ENCODE data around the gene SLC12A3. TPM values are rescaled to one million over a fixed set of nuclear protein-coding genes. Genes with fewer than 3 reads are reported as not detected.
A peak's percentile ranks its signal among the peaks of the same experiment; 100 is the strongest.

SLC12A3 gene
- total RNA-seq, 4 donors from 2014 or later: not detected

DNA sequence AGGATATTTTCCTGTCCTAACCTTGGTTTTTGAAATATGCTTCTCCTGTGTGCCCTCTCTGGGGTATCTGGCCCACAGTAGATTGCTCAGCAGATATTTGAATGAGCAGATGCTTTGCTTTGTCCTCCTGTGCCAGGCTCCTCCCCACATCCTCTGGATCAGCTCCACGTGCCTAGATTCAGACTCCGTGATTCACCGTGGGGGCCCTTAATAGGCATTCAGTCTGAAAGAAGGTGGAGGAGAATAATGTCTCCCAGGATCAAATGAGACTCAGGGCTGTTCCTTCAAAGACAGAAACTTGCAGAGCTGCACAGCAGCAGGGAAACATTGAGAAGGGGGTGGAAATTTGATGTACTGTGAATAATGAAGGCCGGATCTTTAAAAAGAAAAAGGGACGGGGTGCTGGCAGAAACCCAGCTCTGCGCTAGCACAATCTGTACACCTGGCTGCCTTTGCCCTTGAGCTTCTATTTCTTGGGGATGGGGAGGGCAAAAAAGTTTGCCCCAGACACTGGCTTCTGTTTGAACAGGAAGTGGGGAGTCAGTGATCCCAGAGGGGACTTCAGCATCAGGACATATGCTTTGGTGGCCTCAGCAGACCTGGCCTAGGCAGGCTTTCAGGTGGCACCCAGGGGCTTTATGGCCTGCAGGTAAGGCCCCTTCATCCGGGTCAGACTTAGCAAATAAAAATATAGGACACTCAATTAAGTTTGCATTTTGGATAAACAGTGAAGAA, 15.9 kb upstream of the SLC12A3 start:
- WGBS: 53% methylated on average over 7 of the region's 7 CpGs
- intact Hi-C loops (cut with DNase I): no loop called here
- H3K4me3 ChIP-seq: no peak overlapping the region

DNA sequence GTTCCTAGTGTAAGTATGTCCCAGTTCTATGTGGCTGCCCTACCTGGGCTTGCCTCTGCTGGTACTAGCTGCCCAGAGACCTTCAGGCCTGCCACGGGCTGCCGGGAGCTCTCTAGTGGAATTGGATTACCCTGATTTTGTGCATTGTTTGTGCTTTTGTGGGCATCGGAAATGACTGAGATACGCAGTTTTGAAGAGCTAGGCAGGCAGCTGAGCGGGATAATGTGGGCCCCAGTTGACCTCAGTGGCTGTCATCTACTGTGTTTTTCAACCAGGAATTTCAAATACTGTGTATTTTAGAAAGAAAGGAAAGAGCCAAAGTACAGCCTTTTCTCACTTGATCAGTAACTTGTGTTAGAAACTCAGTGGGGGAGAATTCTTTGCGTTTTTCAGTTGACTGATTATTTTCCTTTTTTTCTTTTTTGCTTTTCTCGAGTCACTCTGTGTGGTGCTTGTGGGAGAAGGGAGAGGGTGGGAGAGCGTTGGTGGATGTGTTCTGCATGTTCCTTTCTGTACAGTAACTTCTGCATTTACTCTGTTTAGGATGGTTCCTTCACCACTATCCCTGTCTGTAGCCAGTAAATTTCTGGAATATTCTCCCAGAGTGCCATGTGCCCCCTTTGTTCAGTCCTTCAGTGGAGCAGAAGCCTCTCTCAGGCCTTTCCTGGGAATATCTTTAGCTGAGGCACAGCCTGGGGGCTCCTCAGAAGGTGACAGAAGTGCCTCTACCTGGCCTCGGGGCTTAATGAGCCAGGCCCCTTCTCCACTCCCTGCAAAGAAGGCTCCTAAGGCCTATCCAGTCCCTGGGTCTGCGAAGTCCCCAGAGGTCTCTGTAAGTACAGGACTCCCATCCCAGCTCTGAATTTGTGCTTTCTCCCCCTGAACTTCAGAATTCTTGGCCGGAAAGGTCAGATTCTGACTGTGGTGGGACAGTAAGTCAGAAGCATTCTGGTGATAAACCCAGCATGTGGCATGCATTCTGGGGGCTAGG, 15.0 kb upstream of the SLC12A3 start:
- peaks cover 0 to 19% (median 15%) of the 10 kb centered on the region in 4 donors for H3K4me1 ChIP-seq
- no peaks in the 10 kb centered on the region for H3K27me3 ChIP-seq
- WGBS: 90% methylated on average over 11 of the region's 11 CpGs
- no peaks in the 10 kb centered on the region for H3K9me3 ChIP-seq
- peaks cover 0 to 9% (median 5%) of the 10 kb centered on the region in 4 donors for H3K36me3 ChIP-seq
- DNase-seq (ENCODE audit: extremely low spot score): no peak
- no peak overlapping the region for H3K4me3 ChIP-seq
- intact Hi-C loops (cut with DNase I): no loop called here
- H3K27ac ChIP-seq (replicated peaks in 1 of 4): no peak overlapping the region
- no peak for TF ChIP-seq POLR2AphosphoS5 (IDR thresholded peaks at IDR 0.05)
- TF ChIP-seq EP300 (IDR thresholded peaks at IDR 0.05): no peak
- TF ChIP-seq POLR2A (IDR thresholded peaks at IDR 0.05; ENCODE audit: low read depth): no peak
- TF ChIP-seq, protein P1, sequence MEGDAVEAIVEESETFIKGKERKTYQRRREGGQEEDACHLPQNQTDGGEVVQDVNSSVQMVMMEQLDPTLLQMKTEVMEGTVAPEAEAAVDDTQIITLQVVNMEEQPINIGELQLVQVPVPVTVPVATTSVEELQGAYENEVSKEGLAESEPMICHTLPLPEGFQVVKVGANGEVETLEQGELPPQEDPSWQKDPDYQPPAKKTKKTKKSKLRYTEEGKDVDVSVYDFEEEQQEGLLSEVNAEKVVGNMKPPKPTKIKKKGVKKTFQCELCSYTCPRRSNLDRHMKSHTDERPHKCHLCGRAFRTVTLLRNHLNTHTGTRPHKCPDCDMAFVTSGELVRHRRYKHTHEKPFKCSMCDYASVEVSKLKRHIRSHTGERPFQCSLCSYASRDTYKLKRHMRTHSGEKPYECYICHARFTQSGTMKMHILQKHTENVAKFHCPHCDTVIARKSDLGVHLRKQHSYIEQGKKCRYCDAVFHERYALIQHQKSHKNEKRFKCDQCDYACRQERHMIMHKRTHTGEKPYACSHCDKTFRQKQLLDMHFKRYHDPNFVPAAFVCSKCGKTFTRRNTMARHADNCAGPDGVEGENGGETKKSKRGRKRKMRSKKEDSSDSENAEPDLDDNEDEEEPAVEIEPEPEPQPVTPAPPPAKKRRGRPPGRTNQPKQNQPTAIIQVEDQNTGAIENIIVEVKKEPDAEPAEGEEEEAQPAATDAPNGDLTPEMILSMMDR (IDR thresholded peaks at IDR 0.05): no peak

More for the DNA sequence above, 15.9 kb upstream of the SLC12A3 start:
- TF ChIP-seq EP300 (IDR thresholded peaks at IDR 0.05) (no peak), POLR2A (IDR thresholded peaks at IDR 0.05; ENCODE audit: low read depth) (no peak)
- TF ChIP-seq, protein P1 (IDR thresholded peaks at IDR 0.05): no peak
- no peaks in the 10 kb centered on the region for H3K27me3 ChIP-seq
- peaks cover 0 to 19% (median 15%) of the 10 kb centered on the region in 4 donors for H3K4me1 ChIP-seq
- H3K36me3 ChIP-seq: peaks cover 4 to 17% (median 10%) of the 10 kb centered on the region in 4 donors
- H3K27ac ChIP-seq (replicated peaks in 1 of 4): no peak overlapping the region
- H3K9me3 ChIP-seq: no peaks in the 10 kb centered on the region
- DNase-seq (ENCODE audit: extremely low spot score): no peak

DNA sequence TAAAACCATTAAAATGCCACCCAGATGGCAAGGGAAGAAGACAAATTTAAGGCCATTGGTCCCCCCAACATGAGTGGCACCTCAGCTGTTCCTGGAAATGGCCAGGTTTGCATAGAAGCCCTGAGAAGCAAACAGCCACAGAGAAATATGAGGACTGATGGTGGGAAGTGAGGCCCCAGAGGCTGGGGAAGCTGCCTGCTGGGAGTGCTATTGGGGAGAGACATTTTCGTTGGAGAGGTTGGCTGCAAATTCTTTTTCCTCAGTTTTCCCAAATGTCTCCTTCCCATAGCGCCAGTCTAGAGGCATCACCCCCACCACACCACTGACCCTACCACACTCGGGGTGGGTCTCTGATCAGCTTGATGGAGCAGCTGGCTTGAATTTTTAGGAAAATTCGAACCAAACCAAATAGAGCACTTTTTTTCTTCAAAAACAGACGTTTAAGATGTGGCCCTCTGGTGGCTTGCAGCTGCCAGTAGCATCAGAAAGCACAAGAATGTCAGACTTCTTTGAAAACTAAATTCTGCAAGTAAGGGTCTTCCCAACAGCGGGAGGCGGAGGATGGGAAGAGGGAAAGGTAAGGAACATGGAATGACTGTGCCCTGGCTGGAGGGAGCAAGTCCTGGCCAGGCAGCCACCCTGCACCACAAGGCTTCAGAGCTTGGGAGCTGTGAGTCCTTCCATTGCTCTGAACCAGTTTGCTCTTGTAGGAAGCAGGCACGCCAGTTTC, 13.2 kb upstream of the SLC12A3 start:
- 67% methylated on average over 8 of the region's 8 CpGs for WGBS
- intact Hi-C loops (cut with DNase I): no loop called here
- Histone ChIP-seq H3K36me3 (no peaks in the 10 kb centered on the region), H3K9me3 (no peaks in the 10 kb centered on the region), H3K27me3 (no peaks in the 10 kb centered on the region), H3K4me1 (peaks cover 0 to 19% (median 15%) of the 10 kb centered on the region in 4 donors), H3K27ac (replicated peaks in 1 of 4) (no peak overlapping the region), H3K4me3 (no peak overlapping the region)
- TF ChIP-seq EP300 (IDR thresholded peaks at IDR 0.05) (no peak), POLR2A (IDR thresholded peaks at IDR 0.05; ENCODE audit: low read depth) (no peak), POLR2AphosphoS5 (IDR thresholded peaks at IDR 0.05) (no peak)
- TF ChIP-seq, protein P1 (IDR thresholded peaks at IDR 0.05): peak in 1 of 3 experiments; percentile 11
- no peak for DNase-seq (ENCODE audit: extremely low spot score)

DNA sequence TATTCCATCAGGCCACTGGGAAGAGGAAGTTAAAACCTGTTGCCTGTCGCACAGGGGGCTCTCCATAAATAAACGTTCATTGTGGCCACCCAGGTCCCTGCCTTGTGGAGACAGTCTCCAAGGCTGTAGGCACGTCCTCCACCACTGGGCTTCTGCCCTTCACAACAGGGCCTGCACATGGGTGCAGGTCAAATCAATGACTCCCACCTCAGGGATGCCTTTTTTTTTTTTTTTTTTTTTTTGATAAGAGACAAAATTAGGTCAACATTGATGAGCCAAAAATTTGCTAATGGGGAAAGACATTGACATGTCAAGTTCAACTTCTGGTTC, 12.6 kb upstream of the SLC12A3 start:
- Histone ChIP-seq H3K4me1 (peaks cover 0 to 19% (median 15%) of the 10 kb centered on the region in 4 donors), H3K27me3 (no peaks in the 10 kb centered on the region), H3K27ac (replicated peaks in 1 of 4) (no peak overlapping the region), H3K9me3 (no peaks in the 10 kb centered on the region), H3K4me3 (no peak overlapping the region), H3K36me3 (no peaks in the 10 kb centered on the region)
- TF ChIP-seq, protein P1 (IDR thresholded peaks at IDR 0.05): no peak
- TF ChIP-seq POLR2AphosphoS5 (IDR thresholded peaks at IDR 0.05): no peak
- no peak for TF ChIP-seq POLR2A (IDR thresholded peaks at IDR 0.05; ENCODE audit: low read depth)
- TF ChIP-seq EP300 (IDR thresholded peaks at IDR 0.05): no peak
- WGBS: 71% methylated on average over 3 of the region's 3 CpGs
- no peak for DNase-seq (ENCODE audit: extremely low spot score)
- intact Hi-C loops (cut with DNase I): no loop called here

Measured in esophagus muscularis mucosa (tissue), 4 donors.